Heart left ventricle (tissue), 16 donors: ENCODE results near the gene DEAF1. TPM values are rescaled to one million over a fixed set of nuclear protein-coding genes. Genes with fewer than 3 reads are reported as not detected.

Source experiments
- ATAC-seq, 4 donors: fragments of 200-7000 bp; cut with Tn5 transposase; one replicate each; pipeline ENCODE4 v1.9.1; 2020 to 2022; ENCODE audit warnings: moderate library complexity in 4 of 4, mild to moderate bottlenecking in 3 of 4, moderate number of reproducible peaks in 1 of 4
- DNase-seq, 5 donors: peaks; one replicate each; pipeline ENCODE4 v3.0.0-alpha.2; 2020
- H3K27ac ChIP-seq, 12 donors: fragments of 200-600 bp; sonication (generic) in 4 of 12; one replicate each; pipeline versions ENCODE4 v1.5.0 to v1.8.0; 2016 to 2022; ENCODE audit warnings: mild to moderate bottlenecking in 2 of 12
- H3K27me3 ChIP-seq, 9 donors: fragments of 200-600 bp; sonication (generic) in 2 of 9; one replicate each; pipeline versions ENCODE4 v1.5.1 to v1.8.0; 2016 to 2022; ENCODE audit warnings: mild to moderate bottlenecking in 3 of 9
- H3K36me3 ChIP-seq, 9 donors: fragments of 200-600 bp; sonication (generic) in 2 of 9; one replicate each; pipeline versions ENCODE4 v1.5.0 to v1.8.0; 2018 to 2022; ENCODE audit warnings: mild to moderate bottlenecking in 2 of 9
- H3K4me1 ChIP-seq, 12 donors: fragments of 200-600 bp; sonication (generic) in 4 of 12; one replicate each; pipeline versions ENCODE4 v1.5.0 to v1.8.0; 2016 to 2022; ENCODE audit warnings: mild to moderate bottlenecking in 3 of 12
- H3K4me3 ChIP-seq, 12 donors: fragments of 200-600 bp; sonication (generic) in 4 of 12; one replicate each; pipeline versions ENCODE4 v1.5.0 to v1.8.0; 2017 to 2022; ENCODE audit warnings: mild to moderate bottlenecking in 9 of 12, moderate library complexity in 4 of 12
- H3K9me3 ChIP-seq, 12 donors: fragments of 200-600 bp; sonication (generic) in 4 of 12; one replicate each; pipeline versions ENCODE4 v1.5.0 to v1.8.0; 2016 to 2022; ENCODE audit warnings: mild to moderate bottlenecking in 1 of 12
- CTCF ChIP-seq, 12 donors: fragments of 200-600 bp; sonication (generic) in 4 of 12; IDR thresholded peaks; one replicate each; pipeline versions ENCODE4 v1.5.0 to v1.8.0; 2018 to 2022; ENCODE audit warnings: antibody characterized with exemption in 12 of 12, mild to moderate bottlenecking in 5 of 12
- POLR2A ChIP-seq, 2 donors: fragments of 450-650 bp; IDR thresholded peaks; one replicate each; pipeline ENCODE4 v1.6.1; 2017; ENCODE audit warnings: antibody characterized with exemption in 2 of 2, mild to moderate bottlenecking in 2 of 2, moderate library complexity in 2 of 2
- WGBS, 4 donors: extraction: QIAGEN DNeasy Blood & Tissue Kit in 2 of 4; methylation state at CpG; one replicate each; pipeline versions ENCODE4 v1.1.5 to v1.1.7; 2013 to 2018; 5-methylcytosine and 5-hydroxymethylcytosine counted together
- intact Hi-C, 10 donors: fragments of 100-400 bp; cut with DNase I; formaldehyde crosslinking; loops; one replicate each; pipeline versions ENCODE4 v1.11.1 to v1.14.2; 2022
- polyA plus RNA-seq, 2 donors: library from polyadenylated mRNA; stranded (reverse); fragments of 200-250 nt; gene quantifications; one replicate each; pipeline ENCODE4 v1.2.3, GENCODE V29; 2013
- total RNA-seq, 9 donors: library from RNA; depleted of rRNA in 2 of 9; stranded (reverse); fragments of >200 nt in 2 of 9; fragmentation: NEBNext Ultra II Directional in 3 of 9; extraction: Animal tissue kit (Norgen Biotek cat#: 25700) in 3 of 9; gene quantifications; one replicate each; pipeline versions ENCODE4 v1.1.0 to v1.2.4, GENCODE V29; 2016 to 2023
- donor health status: ischemic (EF 13 %, LVEDD 7.1; RV severe dilation, severe dysfunction).
- donor health status: healthy with polysubstance abuse.
- donor health status: DM: no; HTN: yes; CAD: no.
- donor health status: DM: no; HTN: no; CAD: no.
- donor health status: ischemic (EF 25% LVEDD 6.9; RV normal size, moderate dysfunction).
- donor health status: ischemic (EF 25% LVEDD 5.7; RV mildly dilated, moderate dysfunction).
- donor health status: healthy.
- donor health status: DM: yes; HTN: yes; CAD: no.
- donor health status: ischemic (EF 35%, LVEDD 5.7; RV mildly dilated, moderate dysfunction).
- donor health status: nonischemic (EF 11% LVEDD 7.7; RV severe dilation, severe dysfunction).
- donor health status: DM: yes; HTN: yes; CAD: no.
- donor health status: PGD.
- donor health status: ischemic (EF 29% LVEDD 5.4; RV normal size, mild dysfunction).
- donor health status: nonischemic (EF 23%, LVEDD 6.1; RV moderate dilation, normal function).

Gene DEAF1
- total and polyA plus RNA-seq, 11 donors: 11.8 to 25.6 (median 15.1) TPM

DNA sequence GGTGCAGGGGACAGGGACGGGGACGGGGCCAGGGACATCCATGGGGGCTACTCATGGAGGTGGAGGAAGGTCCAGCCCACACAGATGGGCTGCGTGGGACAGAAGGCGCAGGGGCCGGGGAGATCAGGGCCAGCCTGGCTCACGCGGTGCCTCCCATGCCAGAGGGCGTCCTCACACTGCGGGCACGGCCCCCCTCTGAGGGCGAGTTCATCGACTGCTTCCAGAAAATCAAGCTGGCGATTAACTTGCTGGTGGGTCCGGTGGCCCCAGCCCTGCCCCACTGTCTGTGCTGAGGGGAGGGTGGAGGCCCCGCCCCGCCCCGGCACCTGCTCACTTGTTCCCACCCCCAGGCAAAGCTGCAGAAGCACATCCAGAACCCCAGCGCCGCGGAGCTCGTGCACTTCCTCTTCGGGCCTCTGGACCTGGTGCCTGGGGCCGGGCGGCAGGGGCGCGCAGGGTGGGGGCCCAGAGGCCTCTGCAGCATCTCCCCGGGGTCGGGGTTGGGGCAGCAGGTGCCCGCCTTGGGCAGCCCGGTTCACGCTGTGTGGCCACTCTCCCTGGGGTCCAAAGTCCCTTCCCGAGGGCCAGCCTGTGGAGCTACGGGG is 26.8 kb upstream of the DEAF1 start:
- Histone ChIP-seq H3K4me1 (peaks cover 0 to 33% (median 17%) of the 10 kb centered on the region in 12 donors), H3K27ac (no peak overlapping the region), H3K4me3 (peak overlapping the region in 1 of 12 donors; percentile 28), H3K27me3 (peaks cover 40 to 72% (median 58%) of the 10 kb centered on the region in 9 donors), H3K36me3 (no peaks in the 10 kb centered on the region), H3K9me3 (no peaks in the 10 kb centered on the region)
- no peak for TF ChIP-seq POLR2A (IDR thresholded peaks at IDR 0.05)
- no peak for TF ChIP-seq CTCF (IDR thresholded peaks at IDR 0.05)
- WGBS, 4 donors: 30 to 43% (median 37%) methylated on average over 14 to 33 of the region's 33 CpGs
- intact Hi-C loops: loop anchor here in 6 of 10 donors (2.0 to 10.0 kb wide), 5 partner anchors 57 to 167 kb away; no protein-coding TSS in a partner anchor
- peak in 1 of 5 donors; percentile 28 for DNase-seq
- ATAC-seq: no peak

DNA sequence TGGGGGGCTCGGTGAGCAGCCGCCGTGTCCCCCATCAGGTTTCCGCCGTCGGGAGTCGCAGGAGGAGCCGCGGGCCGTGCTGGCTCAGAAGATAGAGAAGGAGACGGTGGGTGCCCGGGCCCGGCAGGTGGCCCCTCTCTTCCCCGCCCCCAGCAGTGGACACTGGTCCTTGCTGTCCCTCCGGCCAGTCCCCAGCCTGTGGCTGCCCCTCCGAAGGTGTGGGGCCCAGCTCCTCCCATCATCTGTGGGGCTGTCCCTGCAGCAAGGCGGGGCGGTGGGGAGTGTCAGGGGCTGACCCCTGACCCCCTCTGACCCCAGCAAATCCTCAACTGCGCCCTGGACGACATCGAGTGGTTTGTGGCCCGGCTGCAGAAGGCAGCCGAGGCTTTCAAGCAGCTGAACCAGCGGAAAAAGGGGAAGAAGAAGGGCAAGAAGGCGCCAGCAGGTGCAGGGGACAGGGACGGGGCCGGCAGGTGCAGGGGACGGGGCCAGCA is 26.3 kb upstream of the DEAF1 start:
- ATAC-seq: no peak
- peak in 1 of 5 donors; percentile 28 for DNase-seq
- Histone ChIP-seq H3K4me1 (peaks cover 0 to 28% (median 12%) of the 10 kb centered on the region in 12 donors), H3K36me3 (no peaks in the 10 kb centered on the region), H3K9me3 (no peaks in the 10 kb centered on the region), H3K4me3 (peak overlapping the region in 4 of 12 donors; percentile 2 to 34 (median 14)), H3K27ac (no peak overlapping the region), H3K27me3 (peaks cover 35 to 68% (median 55%) of the 10 kb centered on the region in 9 donors)
- intact Hi-C loops: loop anchor here in 5 of 10 donors (5.0 to 10.0 kb wide), 3 partner anchors 56 to 164 kb away; no protein-coding TSS in a partner anchor
- WGBS, 4 donors: 23 to 38% (median 32%) methylated on average over 14 to 28 of the region's 28 CpGs
- no peak for TF ChIP-seq POLR2A (IDR thresholded peaks at IDR 0.05)
- TF ChIP-seq CTCF (IDR thresholded peaks at IDR 0.05): no peak

- Histone ChIP-seq H3K9me3 (no peaks in the 10 kb centered on the region), H3K27ac (no peak overlapping the region), H3K4me1 (peaks cover 0 to 22% (median 7%) of the 10 kb centered on the region in 12 donors), H3K36me3 (no peaks in the 10 kb centered on the region), H3K4me3 (peak overlapping the region in 5 of 12 donors; percentile 2 to 34 (median 12)), H3K27me3 (peaks cover 31 to 62% (median 49%) of the 10 kb centered on the region in 9 donors)
- WGBS, 4 donors: 3 to 8% (median 5%) methylated on average over 8 to 53 of the region's 53 CpGs
- intact Hi-C loops: loop anchor here in 5 of 10 donors (5.0 to 10.0 kb wide), 3 partner anchors 56 to 163 kb away; no protein-coding TSS in a partner anchor
- ATAC-seq: peak in 2 of 4 donors; percentile 5 to 65
- TF ChIP-seq CTCF (IDR thresholded peaks at IDR 0.05): no peak
- TF ChIP-seq POLR2A (IDR thresholded peaks at IDR 0.05): no peak
- peak in 2 of 5 donors; percentile 15 to 37 for DNase-seq
Observed at GRCh38 chr11:720642-721246, 25.7 kb upstream of the DEAF1 start.
